ENCODE data around the gene NPAS4.

DNA sequence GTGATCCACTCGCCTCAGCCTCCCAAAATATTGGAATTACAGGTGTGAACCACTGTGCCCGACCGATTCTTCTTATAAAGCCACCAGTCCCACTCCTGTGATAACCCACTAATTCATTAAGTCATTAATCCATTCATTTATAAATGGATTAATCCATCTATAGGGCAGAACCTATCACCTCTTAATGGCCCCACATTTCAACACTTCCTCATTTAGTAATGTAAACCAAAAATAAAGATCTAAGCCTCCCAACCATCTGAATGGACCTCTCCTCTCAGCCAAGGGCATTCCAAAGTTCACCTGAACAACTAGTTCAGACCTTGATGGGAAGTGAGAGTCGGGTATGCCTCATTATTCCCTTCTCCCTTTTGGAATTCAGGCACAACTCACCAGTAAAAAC lies 27.7 kb downstream of the NPAS4 start:
- TF ChIP-seq EP300 (IDR thresholded peaks at IDR 0.05; ENCODE audit: borderline replicate concordance in 1 of 2, low read depth in 1 of 2, low read length in 1 of 2) (no peak), NFIC (IDR thresholded peaks at IDR 0.05; ENCODE audit: borderline replicate concordance) (no peak), RXRA (IDR thresholded peaks at IDR 0.05; ENCODE audit: borderline replicate concordance, low read depth) (no peak), POLR2AphosphoS5 (IDR thresholded peaks at IDR 0.05; ENCODE audit: low read depth, low read length) (no peak), CHD2 (IDR thresholded peaks at IDR 0.05; ENCODE audit: low read length, partially characterized antibody) (no peak), FOXM1 (IDR thresholded peaks at IDR 0.05; ENCODE audit: low read depth) (no peak)
- TF ChIP-seq, protein P1, sequence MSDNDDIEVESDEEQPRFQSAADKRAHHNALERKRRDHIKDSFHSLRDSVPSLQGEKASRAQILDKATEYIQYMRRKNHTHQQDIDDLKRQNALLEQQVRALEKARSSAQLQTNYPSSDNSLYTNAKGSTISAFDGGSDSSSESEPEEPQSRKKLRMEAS (IDR thresholded peaks at IDR 0.05; ENCODE audit: low read depth), result no peak
- TF ChIP-seq, protein P2, sequence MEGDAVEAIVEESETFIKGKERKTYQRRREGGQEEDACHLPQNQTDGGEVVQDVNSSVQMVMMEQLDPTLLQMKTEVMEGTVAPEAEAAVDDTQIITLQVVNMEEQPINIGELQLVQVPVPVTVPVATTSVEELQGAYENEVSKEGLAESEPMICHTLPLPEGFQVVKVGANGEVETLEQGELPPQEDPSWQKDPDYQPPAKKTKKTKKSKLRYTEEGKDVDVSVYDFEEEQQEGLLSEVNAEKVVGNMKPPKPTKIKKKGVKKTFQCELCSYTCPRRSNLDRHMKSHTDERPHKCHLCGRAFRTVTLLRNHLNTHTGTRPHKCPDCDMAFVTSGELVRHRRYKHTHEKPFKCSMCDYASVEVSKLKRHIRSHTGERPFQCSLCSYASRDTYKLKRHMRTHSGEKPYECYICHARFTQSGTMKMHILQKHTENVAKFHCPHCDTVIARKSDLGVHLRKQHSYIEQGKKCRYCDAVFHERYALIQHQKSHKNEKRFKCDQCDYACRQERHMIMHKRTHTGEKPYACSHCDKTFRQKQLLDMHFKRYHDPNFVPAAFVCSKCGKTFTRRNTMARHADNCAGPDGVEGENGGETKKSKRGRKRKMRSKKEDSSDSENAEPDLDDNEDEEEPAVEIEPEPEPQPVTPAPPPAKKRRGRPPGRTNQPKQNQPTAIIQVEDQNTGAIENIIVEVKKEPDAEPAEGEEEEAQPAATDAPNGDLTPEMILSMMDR (IDR thresholded peaks at IDR 0.05), result no peak
- TF ChIP-seq, protein P3, sequence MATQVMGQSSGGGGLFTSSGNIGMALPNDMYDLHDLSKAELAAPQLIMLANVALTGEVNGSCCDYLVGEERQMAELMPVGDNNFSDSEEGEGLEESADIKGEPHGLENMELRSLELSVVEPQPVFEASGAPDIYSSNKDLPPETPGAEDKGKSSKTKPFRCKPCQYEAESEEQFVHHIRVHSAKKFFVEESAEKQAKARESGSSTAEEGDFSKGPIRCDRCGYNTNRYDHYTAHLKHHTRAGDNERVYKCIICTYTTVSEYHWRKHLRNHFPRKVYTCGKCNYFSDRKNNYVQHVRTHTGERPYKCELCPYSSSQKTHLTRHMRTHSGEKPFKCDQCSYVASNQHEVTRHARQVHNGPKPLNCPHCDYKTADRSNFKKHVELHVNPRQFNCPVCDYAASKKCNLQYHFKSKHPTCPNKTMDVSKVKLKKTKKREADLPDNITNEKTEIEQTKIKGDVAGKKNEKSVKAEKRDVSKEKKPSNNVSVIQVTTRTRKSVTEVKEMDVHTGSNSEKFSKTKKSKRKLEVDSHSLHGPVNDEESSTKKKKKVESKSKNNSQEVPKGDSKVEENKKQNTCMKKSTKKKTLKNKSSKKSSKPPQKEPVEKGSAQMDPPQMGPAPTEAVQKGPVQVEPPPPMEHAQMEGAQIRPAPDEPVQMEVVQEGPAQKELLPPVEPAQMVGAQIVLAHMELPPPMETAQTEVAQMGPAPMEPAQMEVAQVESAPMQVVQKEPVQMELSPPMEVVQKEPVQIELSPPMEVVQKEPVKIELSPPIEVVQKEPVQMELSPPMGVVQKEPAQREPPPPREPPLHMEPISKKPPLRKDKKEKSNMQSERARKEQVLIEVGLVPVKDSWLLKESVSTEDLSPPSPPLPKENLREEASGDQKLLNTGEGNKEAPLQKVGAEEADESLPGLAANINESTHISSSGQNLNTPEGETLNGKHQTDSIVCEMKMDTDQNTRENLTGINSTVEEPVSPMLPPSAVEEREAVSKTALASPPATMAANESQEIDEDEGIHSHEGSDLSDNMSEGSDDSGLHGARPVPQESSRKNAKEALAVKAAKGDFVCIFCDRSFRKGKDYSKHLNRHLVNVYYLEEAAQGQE (IDR thresholded peaks at IDR 0.05; ENCODE audit: low read depth, low read length), result no peak
- TF ChIP-seq, protein P4, sequence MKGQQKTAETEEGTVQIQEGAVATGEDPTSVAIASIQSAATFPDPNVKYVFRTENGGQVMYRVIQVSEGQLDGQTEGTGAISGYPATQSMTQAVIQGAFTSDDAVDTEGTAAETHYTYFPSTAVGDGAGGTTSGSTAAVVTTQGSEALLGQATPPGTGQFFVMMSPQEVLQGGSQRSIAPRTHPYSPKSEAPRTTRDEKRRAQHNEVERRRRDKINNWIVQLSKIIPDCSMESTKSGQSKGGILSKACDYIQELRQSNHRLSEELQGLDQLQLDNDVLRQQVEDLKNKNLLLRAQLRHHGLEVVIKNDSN (IDR thresholded peaks at IDR 0.05; ENCODE audit: borderline replicate concordance, low read depth), result no peak

All from SK-N-SH (cell line).